Caco-2 (cell line): Measurements from ENCODE around the gene LRRFIP1. TPM values are rescaled to one million over a fixed set of nuclear protein-coding genes. Genes with fewer than 3 reads are reported as not detected.

Experiments
- BruUV-seq: library from RNA; stranded (reverse); fragments of 400-500 nt; replicated peaks from 2 replicates; lab custom pipeline; 2021; lab: Mats Ljungman, UMichigan
- CTCF ChIA-PET: fragments of 300-600 bp; sonication (Branson Sonifier 250); formaldehyde crosslinking; loops from one replicate; lab custom pipeline; 2022; ENCODE audit warnings: antibody characterized with exemption; lab: Charles Lee
- POLR2A ChIA-PET: fragments of 300-600 bp; sonication (Branson Sonifier 250); formaldehyde crosslinking; loops from one replicate; lab custom pipeline; 2022; ENCODE audit warnings: antibody characterized with exemption; lab: Charles Lee
- DNase-seq, 2 experiments: peaks; one replicate each; pipeline versions ENCODE4 v3.0.0 to v3.0.0-alpha.2; 2020 to 2022
- H3K27me3 ChIP-seq: replicated peaks from 2 replicates; pipeline ENCODE4 v1.6.0; 2011; ENCODE audit warnings: low read length; ENCODE audit not compliant: control insufficient read depth, insufficient read depth
- H3K36me3 ChIP-seq: 2 replicates; pipeline ENCODE4 v1.5.1; 2011; ENCODE audit warnings: low read length; ENCODE audit not compliant: control insufficient read depth, insufficient read depth
- H3K4me1 ChIP-seq: fragments of 250-450 bp; sonication (Bioruptor Pico); 2 replicates; pipeline ENCODE4 v1.5.1; 2020; ENCODE audit warnings: mild to moderate bottlenecking
- H3K4me3 ChIP-seq: 2 replicates; pipeline ENCODE4 v1.5.1; 2011; ENCODE audit warnings: low read depth, mild to moderate bottlenecking, control low read depth, low read length
- H3K9me3 ChIP-seq: fragments of 250-450 bp; sonication (Bioruptor Pico); 2 replicates; pipeline ENCODE4 v1.5.1; 2020; ENCODE audit warnings: mild to moderate bottlenecking, moderate library complexity
- H3K27ac Mint-ChIP-seq: one replicate; pipeline ENCODE4 v1.8.0; 2022; ENCODE audit warnings: mixed read lengths; ENCODE audit not compliant: unreplicated experiment
- H3K27me3 Mint-ChIP-seq: one replicate; pipeline ENCODE4 v1.8.0; 2022; ENCODE audit warnings: mixed read lengths; ENCODE audit not compliant: insufficient read depth, unreplicated experiment
- H3K36me3 Mint-ChIP-seq: one replicate; pipeline ENCODE4 v1.8.0; 2022; ENCODE audit warnings: mild to moderate bottlenecking, mixed read lengths; ENCODE audit not compliant: insufficient read depth, unreplicated experiment
- H3K4me1 Mint-ChIP-seq: one replicate; pipeline ENCODE4 v1.8.0; 2022; ENCODE audit warnings: low read depth, mixed read lengths; ENCODE audit not compliant: unreplicated experiment
- H3K4me3 Mint-ChIP-seq: one replicate; pipeline ENCODE4 v1.8.0; 2022; ENCODE audit warnings: mild to moderate bottlenecking, moderate library complexity, mixed read lengths; ENCODE audit not compliant: unreplicated experiment
- H3K9me3 Mint-ChIP-seq: one replicate; pipeline ENCODE4 v1.8.0; 2022; ENCODE audit warnings: mixed read lengths; ENCODE audit not compliant: unreplicated experiment
- intact Hi-C: fragments of 100-400 bp; cut with micrococcal nuclease; formaldehyde crosslinking; loops from one replicate; pipeline ENCODE4 v1.10.0; 2022; ENCODE audit not compliant: unreplicated experiment
- total RNA-seq: library from RNA; stranded (reverse); gene quantifications from 2 replicates; pipeline ENCODE4 v1.2.3, GENCODE V29; 2022
- TF ChIP-seq, protein P1 (sequence below), 2 experiments: fragments of 200-600 bp in 1 of 2; IDR thresholded peaks; 1 replicate in 1 of 2; 2 replicates in 1 of 2; pipeline versions ENCODE4 v1.5.1 to v1.8.0; 2011 to 2022; ENCODE audit warnings: antibody characterized with exemption in 1 of 2, control low read depth in 1 of 2, inconsistent platforms in 1 of 2, low read depth in 1 of 2, low read length in 1 of 2, mild to moderate bottlenecking in 1 of 2, moderate library complexity in 1 of 2; ENCODE audit not compliant: insufficient read depth in 1 of 2, severe bottlenecking in 1 of 2, unreplicated experiment in 1 of 2

LRRFIP1 gene
- total RNA-seq, 1 experiment from 2014 or later: 37.1 TPM

DNA sequence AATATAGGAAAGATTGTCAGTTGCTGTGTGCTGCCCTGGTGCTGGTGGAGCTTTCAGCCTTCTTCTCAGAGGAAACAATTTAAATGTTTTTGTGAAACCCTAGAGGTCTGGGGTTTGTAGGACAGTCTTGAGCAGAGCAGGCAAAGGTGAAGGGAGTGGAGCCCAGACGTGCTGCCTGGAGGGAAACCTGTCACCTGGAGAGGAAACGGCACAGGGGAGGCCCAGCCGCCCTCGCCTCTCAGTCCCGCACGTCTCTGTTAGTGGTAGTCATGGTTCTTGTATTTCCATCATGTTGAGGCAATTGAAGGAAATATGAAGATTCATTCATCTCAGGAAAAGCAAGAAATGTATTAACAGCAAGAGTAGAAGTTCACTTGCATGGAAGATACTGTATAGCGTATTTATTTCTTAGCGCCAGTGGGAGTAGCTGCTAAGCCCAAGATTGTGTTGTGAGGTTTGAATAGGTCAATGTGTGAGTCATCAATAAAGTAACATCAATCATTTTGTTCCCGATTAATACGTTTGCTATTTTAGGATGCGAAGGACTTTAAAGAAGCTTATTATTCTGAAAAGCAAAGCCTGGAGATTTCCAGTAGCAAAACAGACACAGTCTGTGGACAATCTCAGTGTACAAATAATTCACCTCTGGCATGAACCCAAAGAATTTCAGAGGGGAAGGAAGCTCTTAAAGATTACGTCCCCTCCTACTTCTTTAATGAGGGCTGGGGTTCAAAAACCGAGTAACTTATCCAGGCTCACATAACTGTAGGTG is 70.4 kb downstream of the LRRFIP1 start:
- Mint-ChIP-seq H3K4me3 (no peak overlapping the region), H3K9me3 (no peaks in the 10 kb centered on the region), H3K4me1 (peaks cover 26% of the 10 kb centered on the region), H3K36me3 (no peaks in the 10 kb centered on the region), H3K27me3 (no peaks in the 10 kb centered on the region), H3K27ac (no peak overlapping the region)
- no peak for DNase-seq
- CTCF ChIA-PET: interaction anchor here (1.1 kb wide), 1 partner anchor 47 kb away, joined by 3 read pairs; no protein-coding TSS in a partner anchor
- intact Hi-C loops: loop anchor here (10.0 kb wide), 1 partner anchor 103 kb away; the partner anchor contains the start of gene RAB17
- BruUV-seq: no TSS peak
- Histone ChIP-seq H3K9me3 (no peaks in the 10 kb centered on the region), H3K36me3 (no peaks in the 10 kb centered on the region), H3K27me3 (no peaks in the 10 kb centered on the region), H3K4me1 (peaks cover 29% of the 10 kb centered on the region), H3K4me3 (no peak overlapping the region)
- TF ChIP-seq, protein P1, sequence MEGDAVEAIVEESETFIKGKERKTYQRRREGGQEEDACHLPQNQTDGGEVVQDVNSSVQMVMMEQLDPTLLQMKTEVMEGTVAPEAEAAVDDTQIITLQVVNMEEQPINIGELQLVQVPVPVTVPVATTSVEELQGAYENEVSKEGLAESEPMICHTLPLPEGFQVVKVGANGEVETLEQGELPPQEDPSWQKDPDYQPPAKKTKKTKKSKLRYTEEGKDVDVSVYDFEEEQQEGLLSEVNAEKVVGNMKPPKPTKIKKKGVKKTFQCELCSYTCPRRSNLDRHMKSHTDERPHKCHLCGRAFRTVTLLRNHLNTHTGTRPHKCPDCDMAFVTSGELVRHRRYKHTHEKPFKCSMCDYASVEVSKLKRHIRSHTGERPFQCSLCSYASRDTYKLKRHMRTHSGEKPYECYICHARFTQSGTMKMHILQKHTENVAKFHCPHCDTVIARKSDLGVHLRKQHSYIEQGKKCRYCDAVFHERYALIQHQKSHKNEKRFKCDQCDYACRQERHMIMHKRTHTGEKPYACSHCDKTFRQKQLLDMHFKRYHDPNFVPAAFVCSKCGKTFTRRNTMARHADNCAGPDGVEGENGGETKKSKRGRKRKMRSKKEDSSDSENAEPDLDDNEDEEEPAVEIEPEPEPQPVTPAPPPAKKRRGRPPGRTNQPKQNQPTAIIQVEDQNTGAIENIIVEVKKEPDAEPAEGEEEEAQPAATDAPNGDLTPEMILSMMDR (IDR thresholded peaks at IDR 0.05; ENCODE audit: insufficient read depth in 1 of 2, low read depth in 1 of 2, low read length in 1 of 2, severe bottlenecking in 1 of 2, unreplicated experiment in 1 of 2): no peak
- POLR2A ChIA-PET: no interaction called here

DNA sequence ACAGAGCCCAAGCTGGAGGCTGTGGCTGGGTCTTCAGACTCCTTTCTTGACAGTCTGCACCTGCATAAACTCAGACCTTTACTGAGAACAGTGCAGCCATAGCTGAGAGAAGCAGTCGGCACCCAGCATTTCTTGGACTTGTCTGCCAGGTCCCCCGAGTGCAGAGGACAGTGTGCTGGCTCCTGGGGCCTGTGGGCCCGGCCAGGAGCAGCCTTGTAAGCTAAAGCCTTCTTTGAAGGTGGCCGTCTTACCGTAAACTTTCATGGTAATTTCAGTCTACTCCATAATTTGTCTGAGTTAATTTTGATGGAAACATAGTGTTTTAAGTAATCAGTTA is 70.9 kb downstream of the LRRFIP1 start:
- intact Hi-C loops: loop anchor here (10.0 kb wide), 1 partner anchor 104 kb away; the partner anchor contains the start of gene RAB17
- H3K9me3 ChIP-seq: no peaks in the 10 kb centered on the region
- H3K4me3 ChIP-seq: no peak overlapping the region
- no peaks in the 10 kb centered on the region for H3K27me3 ChIP-seq
- no TSS peak for BruUV-seq
- TF ChIP-seq, protein P1 (IDR thresholded peaks at IDR 0.05; ENCODE audit: insufficient read depth in 1 of 2, low read depth in 1 of 2, low read length in 1 of 2, severe bottlenecking in 1 of 2, unreplicated experiment in 1 of 2): no peak
- peaks cover 25% of the 10 kb centered on the region for H3K4me1 Mint-ChIP-seq
- peaks cover 35% of the 10 kb centered on the region for H3K4me1 ChIP-seq
- no peak overlapping the region for H3K4me3 Mint-ChIP-seq
- POLR2A ChIA-PET: no interaction called here
- CTCF ChIA-PET: no interaction called here
- H3K9me3 Mint-ChIP-seq: no peaks in the 10 kb centered on the region
- DNase-seq: no peak
- H3K27ac Mint-ChIP-seq: no peak overlapping the region
- H3K36me3 Mint-ChIP-seq: no peaks in the 10 kb centered on the region
- H3K36me3 ChIP-seq: no peaks in the 10 kb centered on the region
- H3K27me3 Mint-ChIP-seq: no peaks in the 10 kb centered on the region

DNA sequence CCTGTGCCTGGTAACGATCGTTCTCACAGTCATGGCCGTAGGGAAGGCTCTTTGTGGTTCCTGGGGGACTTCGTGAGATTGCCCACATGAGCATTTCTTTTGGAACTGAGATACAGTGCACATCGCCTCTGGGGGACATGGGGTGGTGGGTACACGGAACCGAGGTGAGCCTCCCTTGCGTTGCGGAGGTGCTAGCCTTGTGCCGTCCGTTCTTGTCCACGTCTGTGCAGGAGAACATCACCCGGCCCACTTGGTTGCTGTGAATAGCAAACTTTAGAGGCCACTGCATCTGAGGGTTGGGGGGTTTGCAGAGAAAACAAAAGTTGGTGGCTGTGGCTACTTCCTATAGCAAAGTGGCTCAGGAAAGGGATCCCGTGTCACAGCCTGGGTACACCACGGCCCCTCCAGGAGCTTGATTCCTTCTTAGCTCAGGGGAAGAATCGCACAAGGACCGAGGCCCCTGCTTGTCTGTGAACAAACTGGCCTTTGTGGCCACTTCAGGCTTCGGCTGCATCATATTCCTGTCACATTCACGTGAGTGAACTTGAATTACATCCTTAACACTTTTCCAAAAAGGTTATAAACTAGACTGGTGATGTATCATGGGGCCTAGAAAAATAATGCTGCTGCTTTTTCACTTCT is 72.6 kb downstream of the LRRFIP1 start:
- no peaks in the 10 kb centered on the region for H3K36me3 ChIP-seq
- no peaks in the 10 kb centered on the region for H3K9me3 ChIP-seq
- H3K4me1 ChIP-seq: peaks cover 20% of the 10 kb centered on the region
- no peak overlapping the region for H3K27ac Mint-ChIP-seq
- intact Hi-C loops: loop anchor here (10.0 kb wide), 1 partner anchor 105 kb away; the partner anchor contains the start of gene RAB17
- no peak for DNase-seq
- POLR2A ChIA-PET: no interaction called here
- CTCF ChIA-PET: no interaction called here
- peaks cover 9% of the 10 kb centered on the region for H3K4me1 Mint-ChIP-seq
- BruUV-seq: no TSS peak
- H3K36me3 Mint-ChIP-seq: no peaks in the 10 kb centered on the region
- no peaks in the 10 kb centered on the region for H3K27me3 ChIP-seq
- H3K27me3 Mint-ChIP-seq: no peaks in the 10 kb centered on the region
- TF ChIP-seq, protein P1 (IDR thresholded peaks at IDR 0.05; ENCODE audit: insufficient read depth in 1 of 2, low read depth in 1 of 2, low read length in 1 of 2, severe bottlenecking in 1 of 2, unreplicated experiment in 1 of 2): no peak
- H3K4me3 Mint-ChIP-seq: no peak overlapping the region
- H3K9me3 Mint-ChIP-seq: no peaks in the 10 kb centered on the region
- H3K4me3 ChIP-seq: no peak overlapping the region
